ENCODE measurements around the gene SORL1. TPM values are rescaled to one million over a fixed set of nuclear protein-coding genes. Genes with fewer than 3 reads are reported as not detected.

SORL1 gene
- total RNA-seq, 2 experiments from 2014 or later: 228 to 411 TPM

DNA sequence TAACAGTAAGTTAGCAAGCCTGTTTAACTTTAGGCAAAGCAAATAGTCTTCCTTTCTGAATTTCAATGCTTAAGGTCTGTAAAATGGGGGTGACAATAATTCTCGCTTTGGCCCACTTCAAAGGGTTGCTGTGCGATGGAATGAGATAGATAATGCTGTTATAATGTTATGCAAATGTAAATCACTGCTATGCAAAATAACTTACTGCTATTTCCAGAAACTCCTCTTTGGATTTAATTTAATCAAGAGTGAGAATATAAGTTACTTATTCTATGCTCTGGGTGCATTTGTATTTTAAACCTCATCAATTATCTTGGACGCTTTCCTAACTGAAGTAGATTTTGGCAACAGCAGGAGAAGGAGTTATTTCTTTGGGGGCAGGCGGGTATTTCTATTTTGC is 4.1 kb upstream of the SORL1 start:
- peaks cover 86% of the 10 kb centered on the region for H3K4me1 ChIP-seq (ENCODE audit: insufficient read depth, low read length, poor library complexity, severe bottlenecking)
- peak overlapping the region; percentile 21 for H3K4me3 ChIP-seq (ENCODE audit: low read depth, low read length, poor library complexity, severe bottlenecking)
- peak overlapping the region; percentile 1; the same call in 1 of the 2 replicates for H2AFZ ChIP-seq (ENCODE audit: low read length)
- H4K20me1 ChIP-seq (ENCODE audit: insufficient read depth, low read length): no peaks in the 10 kb centered on the region
- DNase-seq (ENCODE audit: low spot score): no peak
- peaks cover 11% of the 10 kb centered on the region for H3K36me3 ChIP-seq (ENCODE audit: insufficient read depth, low read length)
- ChIA-PET POLR2A (interaction anchor here (1.6 to 14.5 kb wide), 5 partner anchors 9 to 120 kb away, joined by 4 to 413 read pairs (median 15); no protein-coding TSS in a partner anchor), CTCF (ENCODE audit: unreplicated experiment) (interaction anchor here (1.3 kb wide), 1 partner anchor 75 kb away, joined by 3 read pairs; no protein-coding TSS in a partner anchor)
- no TSS peak for BruUV-seq (replicated peaks)
- peaks cover 60% of the 10 kb centered on the region for H3K79me2 ChIP-seq (ENCODE audit: insufficient read depth, low read depth, low read length)
- TF ChIP-seq EZH2phosphoT487 (IDR thresholded peaks at IDR 0.05; ENCODE audit: borderline replicate concordance, low read depth, low read length): no peak
- TF ChIP-seq, protein P1, sequence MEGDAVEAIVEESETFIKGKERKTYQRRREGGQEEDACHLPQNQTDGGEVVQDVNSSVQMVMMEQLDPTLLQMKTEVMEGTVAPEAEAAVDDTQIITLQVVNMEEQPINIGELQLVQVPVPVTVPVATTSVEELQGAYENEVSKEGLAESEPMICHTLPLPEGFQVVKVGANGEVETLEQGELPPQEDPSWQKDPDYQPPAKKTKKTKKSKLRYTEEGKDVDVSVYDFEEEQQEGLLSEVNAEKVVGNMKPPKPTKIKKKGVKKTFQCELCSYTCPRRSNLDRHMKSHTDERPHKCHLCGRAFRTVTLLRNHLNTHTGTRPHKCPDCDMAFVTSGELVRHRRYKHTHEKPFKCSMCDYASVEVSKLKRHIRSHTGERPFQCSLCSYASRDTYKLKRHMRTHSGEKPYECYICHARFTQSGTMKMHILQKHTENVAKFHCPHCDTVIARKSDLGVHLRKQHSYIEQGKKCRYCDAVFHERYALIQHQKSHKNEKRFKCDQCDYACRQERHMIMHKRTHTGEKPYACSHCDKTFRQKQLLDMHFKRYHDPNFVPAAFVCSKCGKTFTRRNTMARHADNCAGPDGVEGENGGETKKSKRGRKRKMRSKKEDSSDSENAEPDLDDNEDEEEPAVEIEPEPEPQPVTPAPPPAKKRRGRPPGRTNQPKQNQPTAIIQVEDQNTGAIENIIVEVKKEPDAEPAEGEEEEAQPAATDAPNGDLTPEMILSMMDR (conservative IDR thresholded peaks at IDR 0.05; ENCODE audit: low read length): no peak
- H3K4me2 ChIP-seq (ENCODE audit: low read length): peak overlapping the region; percentile 79
- H3K27ac ChIP-seq (ENCODE audit: low read depth, low read length, poor library complexity, severe bottlenecking): peak overlapping the region; percentile 97
- no peaks in the 10 kb centered on the region for H3K9me3 ChIP-seq (ENCODE audit: low read length)
- intact Hi-C loops (cut with micrococcal nuclease; ENCODE audit: unreplicated experiment): no loop called here
- no peaks in the 10 kb centered on the region for H3K9me2 ChIP-seq (ENCODE audit: insufficient read depth, low read length)

DNA sequence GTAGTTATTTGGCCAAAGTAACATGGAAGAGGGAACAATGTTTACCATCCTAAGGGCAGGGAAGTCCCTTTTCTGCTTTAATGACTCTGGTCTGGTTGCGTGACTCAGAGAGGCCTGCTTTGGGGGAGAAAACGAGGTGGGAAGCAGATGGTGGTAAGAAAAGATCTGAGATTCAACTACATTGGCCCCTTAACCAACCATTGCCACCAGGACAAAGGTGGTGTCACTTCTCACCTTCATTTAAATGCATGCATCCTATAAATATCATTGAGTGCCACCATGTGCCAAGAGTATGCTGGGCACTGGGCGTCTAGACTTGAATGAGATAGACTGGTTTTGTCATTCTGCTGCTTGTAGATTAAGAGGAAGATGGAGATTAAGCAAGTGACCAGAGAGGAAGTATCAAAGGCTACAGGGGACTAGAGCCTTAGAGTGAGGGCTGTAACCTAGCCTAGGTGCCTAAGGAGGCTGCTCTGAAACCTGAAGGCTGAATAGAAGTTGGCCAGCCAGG is 3.6 kb upstream of the SORL1 start:
- Histone ChIP-seq H3K36me3 (ENCODE audit: insufficient read depth, low read length) (peaks cover 16% of the 10 kb centered on the region), H3K79me2 (ENCODE audit: insufficient read depth, low read depth, low read length) (peaks cover 63% of the 10 kb centered on the region), H3K4me1 (ENCODE audit: insufficient read depth, low read length, poor library complexity, severe bottlenecking) (peaks cover 81% of the 10 kb centered on the region), H4K20me1 (ENCODE audit: insufficient read depth, low read length) (no peaks in the 10 kb centered on the region), H3K4me3 (ENCODE audit: low read depth, low read length, poor library complexity, severe bottlenecking) (peak overlapping the region; percentile 21), H3K27ac (ENCODE audit: low read depth, low read length, poor library complexity, severe bottlenecking) (peak overlapping the region; percentile 97), H3K9me3 (ENCODE audit: low read length) (no peaks in the 10 kb centered on the region), H2AFZ (ENCODE audit: low read length) (peak overlapping the region; percentile 1; the same call in 1 of the 2 replicates), H3K4me2 (ENCODE audit: low read length) (peak overlapping the region; percentile 79), H3K9me2 (ENCODE audit: insufficient read depth, low read length) (no peaks in the 10 kb centered on the region)
- POLR2A ChIA-PET: interaction anchor here (0.8 to 14.5 kb wide), 10 partner anchors 13 to 121 kb away, joined by 3 to 413 read pairs (median 6); no protein-coding TSS in a partner anchor
- peak; percentile 62 for DNase-seq (ENCODE audit: low spot score)
- TF ChIP-seq EZH2phosphoT487 (IDR thresholded peaks at IDR 0.05; ENCODE audit: borderline replicate concordance, low read depth, low read length): no peak
- TF ChIP-seq, protein P1 (conservative IDR thresholded peaks at IDR 0.05; ENCODE audit: low read length): no peak
- CTCF ChIA-PET (ENCODE audit: unreplicated experiment): interaction anchor here (0.9 to 1.1 kb wide), 3 partner anchors 65 to 128 kb away, joined by 3 read pairs; no protein-coding TSS in a partner anchor
- intact Hi-C loops (cut with micrococcal nuclease; ENCODE audit: unreplicated experiment): no loop called here
- no TSS peak for BruUV-seq (replicated peaks)

DNA sequence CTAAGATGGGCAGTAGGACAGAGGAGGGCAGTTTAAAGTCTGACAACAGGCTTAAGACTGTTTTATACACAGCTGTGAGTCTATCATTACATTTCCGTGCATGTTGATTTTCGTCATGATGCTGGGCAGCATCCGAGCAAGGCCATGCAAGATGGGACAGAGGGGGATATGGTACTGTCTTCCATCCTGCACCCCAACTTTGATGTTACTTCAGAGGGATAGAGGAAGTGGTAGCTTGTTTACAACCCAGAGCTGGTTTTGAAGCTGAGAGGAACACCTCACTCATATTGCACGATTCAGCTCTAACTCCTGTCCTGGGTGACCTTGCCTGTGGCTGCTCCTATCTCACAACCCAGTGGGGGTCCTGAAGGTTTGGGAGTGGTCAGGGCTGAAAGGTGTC is 3.0 kb upstream of the SORL1 start:
- TF ChIP-seq, protein P1 (conservative IDR thresholded peaks at IDR 0.05; ENCODE audit: low read length): no peak
- TF ChIP-seq EZH2phosphoT487 (IDR thresholded peaks at IDR 0.05; ENCODE audit: borderline replicate concordance, low read depth, low read length): no peak
- Histone ChIP-seq H3K4me1 (ENCODE audit: insufficient read depth, low read length, poor library complexity, severe bottlenecking) (peaks cover 74% of the 10 kb centered on the region), H4K20me1 (ENCODE audit: insufficient read depth, low read length) (no peaks in the 10 kb centered on the region), H3K9me2 (ENCODE audit: insufficient read depth, low read length) (no peaks in the 10 kb centered on the region), H3K4me2 (ENCODE audit: low read length) (peak overlapping the region; percentile 79), H3K27ac (ENCODE audit: low read depth, low read length, poor library complexity, severe bottlenecking) (peak overlapping the region; percentile 97), H3K4me3 (ENCODE audit: low read depth, low read length, poor library complexity, severe bottlenecking) (peak overlapping the region; percentile 21), H2AFZ (ENCODE audit: low read length) (peak overlapping the region; percentile 1; the same call in 1 of the 2 replicates), H3K9me3 (ENCODE audit: low read length) (no peaks in the 10 kb centered on the region), H3K79me2 (ENCODE audit: insufficient read depth, low read depth, low read length) (peaks cover 67% of the 10 kb centered on the region), H3K36me3 (ENCODE audit: insufficient read depth, low read length) (peaks cover 22% of the 10 kb centered on the region)
- ChIA-PET POLR2A (interaction anchor here (0.8 to 14.5 kb wide), 12 partner anchors 12 to 133 kb away, joined by 3 to 413 read pairs (median 4); no protein-coding TSS in a partner anchor), CTCF (ENCODE audit: unreplicated experiment) (interaction anchor here (0.7 to 1.1 kb wide), 4 partner anchors 66 to 127 kb away, joined by 3 read pairs; no protein-coding TSS in a partner anchor)
- DNase-seq (ENCODE audit: low spot score): peak; percentile 57
- BruUV-seq (replicated peaks): no TSS peak
- intact Hi-C loops (cut with micrococcal nuclease; ENCODE audit: unreplicated experiment): loop anchor here (1.0 kb wide), 1 partner anchor 128 kb away; no protein-coding TSS in a partner anchor

Data from OCI-LY7 (cell line).